HG03378 (cell line): ENCODE results near the gene CAMTA1.
A peak's percentile ranks its signal among the peaks of the same experiment; 100 is the strongest.
"Not testable (repeated sequence)": the region's sequence is repeated elsewhere in the genome, so short reads cannot be mapped to it uniquely, and the experiment has no call there.

Experiments used
- ATAC-seq: cut with Tn5 transposase; IDR thresholded peaks from one replicate; pipeline ENCODE4 v1.9.1; 2021; ENCODE audit warnings: mild to moderate bottlenecking, moderate library complexity; ENCODE audit not compliant: unreplicated experiment

The CAMTA1 gene

GRCh38 chr1:6805004-6805416 lies 19.8 kb downstream of the CAMTA1 start:
- no peak for ATAC-seq

- ATAC-seq = no peak
Measured at GRCh38 chr1:6807782-6808181, 22.5 kb downstream of the CAMTA1 start.

- ATAC-seq = no peak
Measured at GRCh38 chr1:6809461-6809860, 24.2 kb downstream of the CAMTA1 start.

- not testable (repeated sequence) for ATAC-seq
Measured at GRCh38 chr1:6810146-6810734, 25.0 kb downstream of the CAMTA1 start.

GRCh38 chr1:6811583-6811982 lies 26.3 kb downstream of the CAMTA1 start:
- ATAC-seq = no peak

DNA sequence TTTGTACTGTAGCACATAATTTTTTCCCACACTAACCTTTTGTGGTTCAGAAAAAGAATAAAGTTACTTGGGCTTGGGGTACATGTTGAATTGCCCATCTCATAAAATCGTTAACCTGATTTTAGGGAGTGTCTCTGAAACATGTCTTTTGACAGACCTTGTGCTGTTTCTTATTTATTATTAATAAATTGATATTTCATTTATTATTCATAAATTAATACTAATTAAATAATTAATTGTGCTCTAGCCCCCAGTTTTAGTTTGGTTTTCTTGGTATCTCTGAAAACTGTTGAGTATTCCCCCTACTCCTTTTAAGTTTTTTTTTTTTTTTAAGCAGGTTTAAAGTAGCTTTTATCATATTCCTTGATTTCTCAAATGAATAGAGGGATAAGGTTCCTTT lies 27.9 kb downstream of the CAMTA1 start:
- ATAC-seq = no peak

DNA sequence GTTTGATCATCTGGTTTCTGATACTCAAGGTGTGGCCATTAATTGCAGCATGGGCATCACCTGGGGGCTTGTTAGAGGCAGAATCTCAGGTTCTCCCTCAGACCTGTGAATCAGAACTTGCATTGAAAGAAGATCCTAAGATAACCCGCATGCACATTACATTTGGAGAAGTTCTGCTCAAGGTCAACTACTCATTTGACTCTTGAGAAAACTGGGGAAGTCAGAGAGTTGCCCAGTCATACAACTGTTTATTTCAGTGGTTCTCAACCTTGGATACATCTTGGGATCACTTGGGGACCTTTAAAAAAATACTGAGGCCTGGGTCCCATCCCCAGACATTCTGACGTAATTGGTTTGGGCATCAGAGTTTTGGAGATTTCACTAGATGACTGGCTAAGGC lies 30.5 kb downstream of the CAMTA1 start:
- ATAC-seq = no peak

DNA sequence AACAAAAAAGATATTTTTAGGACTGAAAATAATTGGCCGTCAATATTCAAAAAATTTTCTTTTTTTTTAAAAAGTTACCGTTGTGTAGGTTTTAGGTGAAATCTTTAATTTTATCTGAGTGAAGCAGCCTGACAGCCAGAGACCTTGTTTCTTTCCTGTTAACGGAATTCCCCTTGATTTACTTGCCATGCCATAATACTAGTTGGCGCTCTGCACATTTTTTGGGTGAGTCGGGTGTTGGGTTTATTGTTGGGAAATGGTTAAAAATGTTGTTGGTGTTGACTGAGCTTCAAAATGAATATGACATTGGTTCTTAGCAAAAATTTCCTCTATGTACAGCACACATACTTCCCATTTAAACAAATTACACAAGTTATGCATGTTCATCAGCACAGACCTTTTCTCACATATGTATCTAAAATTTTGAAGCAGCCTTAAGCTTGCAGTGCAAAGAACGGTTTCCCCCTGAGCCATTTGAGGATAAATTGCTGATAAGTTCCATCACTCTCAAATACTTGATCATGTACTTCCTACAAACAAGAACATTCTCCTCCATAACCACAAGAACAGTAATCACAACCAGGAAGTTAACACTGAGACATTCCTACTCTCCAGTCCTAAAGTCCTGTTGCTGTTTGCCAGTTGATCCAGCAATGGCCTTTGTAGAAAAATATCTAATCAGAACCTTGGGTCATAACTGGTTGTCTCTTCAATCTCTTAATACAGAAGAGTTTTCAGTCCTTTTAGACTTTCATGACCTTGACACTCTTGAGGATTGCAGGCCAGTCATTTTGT lies 34.2 kb downstream of the CAMTA1 start:
- ATAC-seq = no peak

DNA sequence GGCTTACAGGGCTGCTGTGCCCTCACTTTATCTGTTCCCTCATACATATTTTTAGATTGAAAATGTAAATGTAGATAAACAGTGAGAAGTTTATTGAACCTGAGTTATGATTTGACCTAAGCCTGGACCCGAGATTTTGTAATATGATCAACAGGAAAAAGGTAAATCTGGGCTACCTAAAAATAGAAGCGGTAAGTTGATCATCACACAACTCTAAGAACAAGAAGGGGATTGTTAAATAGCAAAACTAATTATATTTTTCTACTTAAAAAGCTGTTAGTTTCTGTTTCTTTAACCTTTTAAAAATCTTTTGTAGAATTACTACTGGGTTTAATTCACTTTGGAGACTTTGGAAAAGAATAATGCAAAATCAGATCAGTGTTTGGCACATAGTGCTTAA lies 35.6 kb downstream of the CAMTA1 start:
- no peak for ATAC-seq

GRCh38 chr1:6822530-6823359 lies 37.5 kb downstream of the CAMTA1 start:
- peak; percentile 58 for ATAC-seq

GRCh38 chr1:6823793-6824192 lies 38.5 kb downstream of the CAMTA1 start:
- no peak for ATAC-seq

DNA sequence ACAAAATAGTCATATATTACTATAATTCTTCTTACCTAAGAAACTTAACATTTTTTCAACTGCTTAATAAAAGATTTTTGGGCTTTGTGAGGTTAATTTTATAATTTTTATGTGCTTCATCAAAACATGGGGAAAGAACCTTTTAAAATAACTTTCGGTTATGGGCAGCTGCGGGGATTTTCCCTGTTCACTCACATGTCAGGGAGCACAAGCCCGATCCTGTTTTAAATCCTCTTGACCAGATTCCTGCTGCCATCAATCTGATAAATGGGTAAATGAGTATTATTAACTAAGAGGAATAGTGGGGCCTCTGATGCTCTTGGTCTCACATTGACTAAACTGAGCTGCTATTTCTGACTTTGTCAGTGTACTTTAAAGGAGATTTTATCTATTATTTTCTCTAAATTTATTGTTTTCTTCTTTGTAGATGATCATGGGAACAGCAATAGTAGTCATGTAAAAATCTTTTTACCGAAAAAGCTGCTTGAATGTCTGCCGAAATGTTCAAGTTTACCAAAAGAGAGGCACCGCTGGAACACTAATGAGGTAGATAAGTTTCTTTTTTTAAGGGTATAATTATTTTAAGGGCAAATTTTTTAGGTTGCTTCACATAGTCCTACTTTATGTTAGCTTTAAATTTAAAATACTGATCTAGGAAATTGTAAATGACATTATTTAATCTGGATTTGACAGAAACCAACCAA lies 39.6 kb downstream of the CAMTA1 start:
- ATAC-seq = no peak

DNA sequence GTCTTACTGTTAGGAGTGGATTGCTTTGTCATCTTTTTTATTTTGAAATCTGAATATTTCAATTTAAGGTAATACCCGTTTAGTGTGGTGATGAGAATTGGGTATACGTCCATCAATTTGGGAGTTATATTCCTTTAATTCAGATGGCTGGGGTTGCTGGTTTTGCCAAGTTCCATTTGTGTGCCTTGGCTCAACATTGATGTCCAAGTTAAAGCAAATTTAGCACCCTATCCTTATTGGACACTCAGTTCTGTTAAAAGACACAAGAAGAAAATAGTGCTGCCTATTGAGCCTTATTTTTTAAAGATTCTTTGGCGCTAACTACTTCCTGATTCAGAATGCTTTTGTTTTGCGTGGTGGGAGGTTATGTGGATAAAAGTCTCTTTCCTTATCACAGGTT lies 40.6 kb downstream of the CAMTA1 start:
- ATAC-seq = no peak

DNA sequence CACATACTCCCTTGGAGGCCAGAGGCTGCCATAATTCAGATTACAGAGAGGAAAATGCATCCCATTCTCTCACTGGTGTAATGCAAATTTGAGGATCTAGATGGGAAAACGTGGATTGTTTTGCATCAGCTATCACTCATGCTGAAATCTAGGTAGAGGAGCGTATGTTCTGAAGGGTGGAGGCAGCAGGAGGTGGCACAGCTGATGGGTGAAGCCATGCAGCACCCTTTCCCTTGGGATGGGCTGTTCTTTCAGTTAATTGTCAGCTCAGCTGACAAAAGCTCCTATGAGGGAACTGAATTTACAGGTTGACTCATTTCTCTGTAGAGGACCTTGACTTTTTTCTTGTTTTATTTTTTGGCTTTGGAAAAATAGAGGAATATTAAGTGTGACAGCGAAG lies 41.8 kb downstream of the CAMTA1 start:
- ATAC-seq = no peak

GRCh38 chr1:6827630-6828165 lies 42.4 kb downstream of the CAMTA1 start:
- ATAC-seq = no peak

- ATAC-seq = no peak
Measured at GRCh38 chr1:6831366-6831765, 46.1 kb downstream of the CAMTA1 start.

DNA sequence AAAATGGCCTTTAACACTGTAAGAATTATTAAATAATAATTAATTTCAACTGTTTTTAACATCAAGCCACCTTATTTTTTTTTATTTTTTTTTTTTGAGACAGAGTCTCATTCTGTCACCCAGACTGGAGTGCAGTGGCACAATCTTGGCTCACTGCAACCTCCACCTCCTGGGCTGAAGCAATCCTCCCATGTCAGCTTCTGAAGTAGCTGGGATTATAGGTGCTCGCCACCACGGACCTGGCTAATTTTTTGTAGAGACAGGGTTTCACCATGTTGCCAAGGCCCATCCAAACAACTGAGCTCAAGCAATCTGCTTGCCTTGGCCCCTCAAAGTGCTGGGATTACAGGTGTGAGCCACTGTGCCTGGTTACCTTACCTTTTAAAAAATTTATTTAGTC lies 46.8 kb downstream of the CAMTA1 start:
- ATAC-seq = not testable (repeated sequence)

GRCh38 chr1:6832531-6833188 lies 47.4 kb downstream of the CAMTA1 start:
- ATAC-seq = no peak

- ATAC-seq = no peak
Measured at GRCh38 chr1:6833804-6834203, 48.5 kb downstream of the CAMTA1 start.

DNA sequence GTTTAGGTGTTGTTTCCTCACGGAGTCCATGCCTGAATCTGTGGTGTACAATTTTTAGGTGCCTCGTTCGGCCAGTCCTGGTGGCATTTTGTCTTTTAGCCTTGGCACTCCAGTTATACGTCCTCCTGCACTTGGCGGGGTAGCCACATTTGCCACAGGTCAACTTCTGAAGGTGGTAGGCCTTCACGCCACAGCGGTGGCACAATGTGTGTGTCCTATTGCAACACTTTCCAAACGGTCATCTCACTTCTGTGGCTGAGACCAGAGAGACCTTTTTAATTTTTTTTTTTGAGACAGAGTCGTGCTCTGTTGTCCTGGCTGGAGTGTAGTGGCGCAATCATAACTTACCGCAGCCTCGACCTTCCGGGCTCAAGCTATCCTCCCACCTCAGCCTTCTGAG lies 49.1 kb downstream of the CAMTA1 start:
- ATAC-seq = no peak
